GM21723 (cell line): ENCODE results near the gene ZNF552.

ENCODE experiments used
- ATAC-seq: cut with Tn5 transposase; IDR thresholded peaks from one replicate; pipeline ENCODE4 v1.9.1; 2021; ENCODE audit warnings: mild to moderate bottlenecking, moderate library complexity; ENCODE audit not compliant: unreplicated experiment

The ZNF552 gene

DNA sequence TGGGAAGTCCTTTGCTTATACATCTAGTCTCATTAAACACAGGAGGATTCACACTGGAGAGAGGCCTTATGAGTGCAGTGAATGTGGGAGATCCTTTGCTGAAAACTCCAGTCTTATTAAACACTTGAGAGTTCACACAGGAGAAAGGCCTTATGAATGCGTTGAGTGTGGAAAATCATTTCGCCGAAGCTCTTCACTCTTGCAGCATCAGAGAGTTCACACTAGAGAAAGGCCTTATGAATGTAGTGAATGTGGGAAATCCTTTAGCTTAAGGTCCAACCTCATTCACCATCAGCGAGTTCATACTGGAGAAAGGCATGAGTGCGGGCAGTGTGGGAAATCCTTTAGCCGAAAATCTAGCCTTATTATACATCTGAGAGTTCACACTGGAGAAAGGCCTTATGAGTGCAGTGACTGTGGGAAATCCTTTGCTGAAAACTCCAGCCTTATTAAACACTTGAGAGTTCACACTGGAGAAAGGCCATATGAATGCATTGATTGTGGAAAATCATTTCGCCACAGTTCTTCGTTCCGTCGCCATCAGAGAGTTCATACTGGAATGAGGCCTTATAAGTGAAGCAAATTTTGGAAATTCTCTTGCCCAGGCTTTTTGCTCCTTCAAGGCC lies 35.4 kb downstream of the ZNF552 start:
- ATAC-seq, result no peak

GRCh38 chr19:57778336-57778735 lies 36.4 kb downstream of the ZNF552 start:
- no peak for ATAC-seq

- no peak for ATAC-seq
Observed at GRCh38 chr19:57776764-57777296, 37.9 kb downstream of the ZNF552 start.

DNA sequence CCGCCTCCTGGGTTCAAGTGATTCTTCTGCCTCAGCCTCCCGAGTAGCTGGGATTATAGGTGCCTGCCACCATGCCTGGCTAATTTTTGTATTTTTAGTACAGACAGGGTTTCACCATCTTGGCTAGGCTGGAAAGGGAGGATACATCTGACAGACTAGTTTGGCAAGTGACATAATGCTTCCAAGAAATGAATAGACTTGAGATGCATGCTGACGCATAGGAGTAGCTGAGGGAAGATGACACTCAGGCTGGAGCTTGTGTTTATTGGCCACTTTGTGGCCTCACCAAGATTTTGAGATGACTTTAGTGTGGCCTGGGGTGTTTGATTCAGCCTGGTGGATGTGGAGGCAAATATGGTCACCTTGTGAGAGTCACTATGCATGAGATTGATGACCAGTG lies 41.2 kb downstream of the ZNF552 start:
- no peak for ATAC-seq

DNA sequence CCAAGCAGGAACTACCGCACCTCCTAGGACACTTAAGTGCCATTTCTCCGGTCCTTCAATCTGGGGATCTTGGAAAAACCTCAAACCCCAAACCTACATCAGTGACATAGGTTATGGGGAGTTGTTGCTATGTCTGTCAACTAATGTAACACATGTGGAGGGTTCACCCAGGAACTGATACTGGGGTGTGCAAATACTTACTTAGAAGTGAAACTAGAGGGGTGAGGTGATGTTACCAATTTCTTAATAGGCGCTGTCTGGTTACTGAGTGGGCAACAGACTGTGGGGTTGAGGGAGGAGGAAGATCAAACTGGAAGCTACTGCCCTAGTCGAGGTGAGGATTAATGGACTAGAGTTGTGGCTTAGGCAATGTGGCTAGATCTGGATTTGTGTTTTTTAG lies 43.3 kb downstream of the ZNF552 start:
- ATAC-seq, result no peak

GRCh38 chr19:57769345-57770131 lies 45.2 kb downstream of the ZNF552 start, which contains the start of gene ZNF586:
Gene ZNF586 (plus strand): TSS chr19:57769676. CDS start chr19:57769843, 167 bp downstream.
- peak; percentile 99 for ATAC-seq

- ATAC-seq, result no peak
Observed at GRCh38 chr19:57759096-57759495, 55.6 kb downstream of the ZNF552 start.

DNA sequence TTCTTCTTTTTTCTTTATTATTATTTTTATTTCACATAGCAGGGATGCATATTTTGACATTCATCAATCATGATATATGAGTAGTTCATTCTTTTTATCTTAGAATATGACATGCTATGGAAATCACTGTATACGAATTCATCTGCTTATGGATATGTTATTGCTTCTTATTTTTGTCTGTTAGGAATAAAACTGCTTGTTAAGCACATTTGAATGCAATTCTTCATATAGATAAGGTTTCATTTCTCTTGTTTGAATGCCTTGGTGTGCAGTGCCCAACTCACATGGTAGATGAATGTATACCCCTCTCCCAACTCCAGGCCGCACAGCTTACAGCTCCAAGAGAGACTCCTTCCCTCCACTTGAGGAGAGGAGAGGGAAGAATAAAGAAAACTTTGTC lies 56.8 kb downstream of the ZNF552 start:
- no peak for ATAC-seq
